ENCODE data around the gene CCDC106.

The CCDC106 gene

GRCh38 chr19:55693336-55693974 lies 45.4 kb downstream of the CCDC106 start:
- Histone ChIP-seq H4K20me1 (ENCODE audit: insufficient read depth, low read length) (no peaks in the 10 kb centered on the region), H3K4me1 (ENCODE audit: insufficient read depth, low read length, severe bottlenecking) (no peaks in the 10 kb centered on the region), H3K36me3 (ENCODE audit: insufficient read depth, low read length) (peaks cover 92% of the 10 kb centered on the region), H3K9me3 (ENCODE audit: low read length) (no peaks in the 10 kb centered on the region), H3K4me3 (ENCODE audit: low read depth, low read length, poor library complexity, severe bottlenecking) (no peak overlapping the region), H3K4me2 (ENCODE audit: low read length) (no peak overlapping the region), H3K79me2 (ENCODE audit: insufficient read depth, low read length) (no peaks in the 10 kb centered on the region), H3K27ac (ENCODE audit: low read depth, low read length, poor library complexity, severe bottlenecking) (no peak overlapping the region), H2AFZ (ENCODE audit: low read length) (no peak overlapping the region), H3K9ac (ENCODE audit: low read length) (no peak overlapping the region), H3F3A (ENCODE audit: insufficient read depth, low read length) (no peaks in the 10 kb centered on the region), H3K9me2 (ENCODE audit: low read depth, low read length) (no peaks in the 10 kb centered on the region), H3K27me3 (ENCODE audit: insufficient read depth, low read length) (no peaks in the 10 kb centered on the region)
- TF ChIP-seq CTCF (IDR thresholded peaks at IDR 0.05; ENCODE audit: low read length) = no peak
- TF ChIP-seq EZH2 (IDR thresholded peaks at IDR 0.05; ENCODE audit: borderline replicate concordance, low read length) = no peak

DNA sequence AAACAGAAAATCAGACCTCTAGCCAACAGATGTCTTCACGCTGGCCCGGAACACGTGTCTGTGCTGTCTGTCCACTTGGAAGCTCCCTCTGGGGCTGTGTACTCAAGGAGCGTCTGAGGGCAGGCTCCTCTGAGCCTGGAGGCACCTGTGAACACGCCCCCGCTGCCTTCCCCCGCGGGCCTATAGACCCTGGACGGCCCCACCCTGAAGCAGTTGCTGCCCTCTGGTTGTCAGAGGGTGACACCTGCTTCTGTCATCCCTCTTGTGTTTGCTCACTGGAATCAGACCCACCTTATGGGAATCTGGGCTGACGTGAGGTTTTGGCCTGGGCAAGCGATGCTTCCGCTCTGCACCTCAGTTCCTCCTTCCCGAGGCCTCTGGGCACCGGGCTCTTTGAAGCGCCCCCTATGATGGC lies 46.2 kb downstream of the CCDC106 start:
- H3K4me2 ChIP-seq (ENCODE audit: low read length) = no peak overlapping the region
- no peak overlapping the region for H2AFZ ChIP-seq (ENCODE audit: low read length)
- H3K9me2 ChIP-seq (ENCODE audit: low read depth, low read length) = no peaks in the 10 kb centered on the region
- no peaks in the 10 kb centered on the region for H3K27me3 ChIP-seq (ENCODE audit: insufficient read depth, low read length)
- H3K79me2 ChIP-seq (ENCODE audit: insufficient read depth, low read length) = no peaks in the 10 kb centered on the region
- H3F3A ChIP-seq (ENCODE audit: insufficient read depth, low read length) = no peaks in the 10 kb centered on the region
- H3K9me3 ChIP-seq (ENCODE audit: low read length) = no peaks in the 10 kb centered on the region
- peaks cover 87% of the 10 kb centered on the region for H3K36me3 ChIP-seq (ENCODE audit: insufficient read depth, low read length)
- H4K20me1 ChIP-seq (ENCODE audit: insufficient read depth, low read length) = no peaks in the 10 kb centered on the region
- H3K4me1 ChIP-seq (ENCODE audit: insufficient read depth, low read length, severe bottlenecking) = no peaks in the 10 kb centered on the region
- H3K27ac ChIP-seq (ENCODE audit: low read depth, low read length, poor library complexity, severe bottlenecking) = no peak overlapping the region
- H3K4me3 ChIP-seq (ENCODE audit: low read depth, low read length, poor library complexity, severe bottlenecking) = no peak overlapping the region
- no peak overlapping the region for H3K9ac ChIP-seq (ENCODE audit: low read length)
- no peak for TF ChIP-seq EZH2 (IDR thresholded peaks at IDR 0.05; ENCODE audit: borderline replicate concordance, low read length)
- no peak for TF ChIP-seq CTCF (IDR thresholded peaks at IDR 0.05; ENCODE audit: low read length)

DNA sequence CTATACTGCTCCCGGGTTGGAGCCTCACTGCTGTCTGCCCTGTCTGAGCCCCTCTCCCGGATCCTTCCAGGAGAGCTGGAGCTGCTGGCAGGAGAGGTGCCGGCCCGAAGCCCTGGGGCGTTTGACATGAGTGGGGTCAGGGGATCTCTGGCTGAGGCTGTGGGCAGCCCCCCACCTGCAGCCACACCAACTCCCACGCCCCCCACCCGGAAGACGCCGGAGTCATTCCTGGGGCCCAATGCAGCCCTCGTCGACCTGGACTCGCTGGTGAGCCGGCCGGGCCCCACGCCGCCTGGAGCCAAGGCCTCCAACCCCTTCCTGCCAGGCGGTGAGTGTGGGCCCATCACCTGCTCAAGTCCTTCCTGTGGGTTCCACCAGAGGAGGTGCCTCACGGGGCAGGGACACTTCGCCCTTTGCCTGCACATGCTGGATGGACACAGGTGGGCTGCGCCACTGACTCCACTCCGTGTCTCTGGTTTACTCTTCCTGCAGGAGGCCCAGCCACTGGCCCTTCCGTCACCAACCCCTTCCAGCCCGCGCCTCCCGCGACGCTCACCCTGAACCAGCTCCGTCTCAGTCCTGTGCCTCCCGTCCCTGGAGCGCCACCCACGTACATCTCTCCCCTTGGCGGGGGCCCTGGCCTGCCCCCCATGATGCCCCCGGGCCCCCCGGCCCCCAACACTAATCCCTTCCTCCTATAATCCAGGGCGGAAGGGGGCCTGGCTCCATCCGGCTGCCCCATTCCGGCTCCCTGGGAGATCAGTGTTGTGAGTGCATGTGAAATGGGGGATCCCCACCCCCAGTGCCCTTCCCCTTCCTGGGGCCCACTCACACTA lies 46.9 kb downstream of the CCDC106 start:
- H3K4me2 ChIP-seq (ENCODE audit: low read length) = no peak overlapping the region
- H3K4me1 ChIP-seq (ENCODE audit: insufficient read depth, low read length, severe bottlenecking) = no peaks in the 10 kb centered on the region
- H3K9ac ChIP-seq (ENCODE audit: low read length) = no peak overlapping the region
- TF ChIP-seq EZH2 (IDR thresholded peaks at IDR 0.05; ENCODE audit: borderline replicate concordance, low read length) (no peak), CTCF (IDR thresholded peaks at IDR 0.05; ENCODE audit: low read length) (no peak)
- H3K79me2 ChIP-seq (ENCODE audit: insufficient read depth, low read length) = no peaks in the 10 kb centered on the region
- no peak overlapping the region for H3K4me3 ChIP-seq (ENCODE audit: low read depth, low read length, poor library complexity, severe bottlenecking)
- H3K27ac ChIP-seq (ENCODE audit: low read depth, low read length, poor library complexity, severe bottlenecking) = no peak overlapping the region
- H2AFZ ChIP-seq (ENCODE audit: low read length) = no peak overlapping the region
- no peaks in the 10 kb centered on the region for H3K9me2 ChIP-seq (ENCODE audit: low read depth, low read length)
- H3K9me3 ChIP-seq (ENCODE audit: low read length) = no peaks in the 10 kb centered on the region
- peaks cover 86% of the 10 kb centered on the region for H3K36me3 ChIP-seq (ENCODE audit: insufficient read depth, low read length)
- no peaks in the 10 kb centered on the region for H3K27me3 ChIP-seq (ENCODE audit: insufficient read depth, low read length)
- no peaks in the 10 kb centered on the region for H3F3A ChIP-seq (ENCODE audit: insufficient read depth, low read length)
- H4K20me1 ChIP-seq (ENCODE audit: insufficient read depth, low read length) = no peaks in the 10 kb centered on the region
